Measurements from ENCODE around the gene DST.

The DST gene

GRCh38 chr6:56647172-56647762 is 4.6 kb upstream of the DST start:
- Histone ChIP-seq H3K27me3 (ENCODE audit: control insufficient read depth, insufficient read depth, low read length) (no peaks in the 10 kb centered on the region), H3K36me3 (ENCODE audit: control insufficient read depth, insufficient read depth, low read length) (no peaks in the 10 kb centered on the region), H3K4me3 (ENCODE audit: low read depth, low read length) (no peak overlapping the region), H3K4me1 (ENCODE audit: control insufficient read depth, insufficient read depth, low read length) (peaks cover 5% of the 10 kb centered on the region), H3K9ac (ENCODE audit: low read depth, low read length) (no peak overlapping the region), H3K9me3 (ENCODE audit: control insufficient read depth, insufficient read depth, low read length) (no peaks in the 10 kb centered on the region)

GRCh38 chr6:56644366-56644765 is 1.7 kb upstream of the DST start:
- no peaks in the 10 kb centered on the region for H3K9me3 ChIP-seq (ENCODE audit: control insufficient read depth, insufficient read depth, low read length)
- no peak overlapping the region for H3K4me3 ChIP-seq (ENCODE audit: low read depth, low read length)
- no peaks in the 10 kb centered on the region for H3K27me3 ChIP-seq (ENCODE audit: control insufficient read depth, insufficient read depth, low read length)
- H3K9ac ChIP-seq (ENCODE audit: low read depth, low read length), result no peak overlapping the region
- H3K36me3 ChIP-seq (ENCODE audit: control insufficient read depth, insufficient read depth, low read length), result no peaks in the 10 kb centered on the region
- no peaks in the 10 kb centered on the region for H3K4me1 ChIP-seq (ENCODE audit: control insufficient read depth, insufficient read depth, low read length)

GRCh38 chr6:56643379-56644089 is 845 bp upstream of the DST start:
- Histone ChIP-seq H3K27me3 (ENCODE audit: control insufficient read depth, insufficient read depth, low read length) (no peaks in the 10 kb centered on the region), H3K4me1 (ENCODE audit: control insufficient read depth, insufficient read depth, low read length) (no peaks in the 10 kb centered on the region), H3K36me3 (ENCODE audit: control insufficient read depth, insufficient read depth, low read length) (no peaks in the 10 kb centered on the region), H3K9me3 (ENCODE audit: control insufficient read depth, insufficient read depth, low read length) (no peaks in the 10 kb centered on the region), H3K4me3 (ENCODE audit: low read depth, low read length) (no peak overlapping the region), H3K9ac (ENCODE audit: low read depth, low read length) (no peak overlapping the region)

- Histone ChIP-seq H3K4me3 (ENCODE audit: low read depth, low read length) (no peak overlapping the region), H3K36me3 (ENCODE audit: control insufficient read depth, insufficient read depth, low read length) (peaks cover 4% of the 10 kb centered on the region), H3K4me1 (ENCODE audit: control insufficient read depth, insufficient read depth, low read length) (no peaks in the 10 kb centered on the region), H3K9me3 (ENCODE audit: control insufficient read depth, insufficient read depth, low read length) (no peaks in the 10 kb centered on the region), H3K9ac (ENCODE audit: low read depth, low read length) (no peak overlapping the region), H3K27me3 (ENCODE audit: control insufficient read depth, insufficient read depth, low read length) (no peaks in the 10 kb centered on the region)
Measured at GRCh38 chr6:56640374-56640773, 2.3 kb downstream of the DST start.

GRCh38 chr6:56638760-56639159 is 3.9 kb downstream of the DST start:
- Histone ChIP-seq H3K4me3 (ENCODE audit: low read depth, low read length) (no peak overlapping the region), H3K9me3 (ENCODE audit: control insufficient read depth, insufficient read depth, low read length) (no peaks in the 10 kb centered on the region), H3K4me1 (ENCODE audit: control insufficient read depth, insufficient read depth, low read length) (no peaks in the 10 kb centered on the region), H3K9ac (ENCODE audit: low read depth, low read length) (no peak overlapping the region), H3K27me3 (ENCODE audit: control insufficient read depth, insufficient read depth, low read length) (no peaks in the 10 kb centered on the region), H3K36me3 (ENCODE audit: control insufficient read depth, insufficient read depth, low read length) (peaks cover 8% of the 10 kb centered on the region)

GRCh38 chr6:56637640-56638039 is 5.0 kb downstream of the DST start:
- Histone ChIP-seq H3K4me1 (ENCODE audit: control insufficient read depth, insufficient read depth, low read length) (no peaks in the 10 kb centered on the region), H3K4me3 (ENCODE audit: low read depth, low read length) (no peak overlapping the region), H3K27me3 (ENCODE audit: control insufficient read depth, insufficient read depth, low read length) (no peaks in the 10 kb centered on the region), H3K36me3 (ENCODE audit: control insufficient read depth, insufficient read depth, low read length) (peaks cover 8% of the 10 kb centered on the region), H3K9me3 (ENCODE audit: control insufficient read depth, insufficient read depth, low read length) (no peaks in the 10 kb centered on the region), H3K9ac (ENCODE audit: low read depth, low read length) (no peak overlapping the region)

GRCh38 chr6:56628105-56628504 is 14.6 kb downstream of the DST start:
- Histone ChIP-seq H3K9ac (ENCODE audit: low read depth, low read length) (no peak overlapping the region), H3K4me1 (ENCODE audit: control insufficient read depth, insufficient read depth, low read length) (no peaks in the 10 kb centered on the region), H3K36me3 (ENCODE audit: control insufficient read depth, insufficient read depth, low read length) (no peaks in the 10 kb centered on the region), H3K4me3 (ENCODE audit: low read depth, low read length) (no peak overlapping the region), H3K27me3 (ENCODE audit: control insufficient read depth, insufficient read depth, low read length) (no peaks in the 10 kb centered on the region), H3K9me3 (ENCODE audit: control insufficient read depth, insufficient read depth, low read length) (no peaks in the 10 kb centered on the region)

GRCh38 chr6:56625356-56625755 is 17.3 kb downstream of the DST start:
- Histone ChIP-seq H3K9me3 (ENCODE audit: control insufficient read depth, insufficient read depth, low read length) (no peaks in the 10 kb centered on the region), H3K9ac (ENCODE audit: low read depth, low read length) (no peak overlapping the region), H3K27me3 (ENCODE audit: control insufficient read depth, insufficient read depth, low read length) (no peaks in the 10 kb centered on the region), H3K36me3 (ENCODE audit: control insufficient read depth, insufficient read depth, low read length) (no peaks in the 10 kb centered on the region), H3K4me1 (ENCODE audit: control insufficient read depth, insufficient read depth, low read length) (no peaks in the 10 kb centered on the region), H3K4me3 (ENCODE audit: low read depth, low read length) (no peak overlapping the region)

GRCh38 chr6:56624728-56625069 is 18.0 kb downstream of the DST start:
- Histone ChIP-seq H3K36me3 (ENCODE audit: control insufficient read depth, insufficient read depth, low read length) (peaks cover 3% of the 10 kb centered on the region), H3K9me3 (ENCODE audit: control insufficient read depth, insufficient read depth, low read length) (no peaks in the 10 kb centered on the region), H3K27me3 (ENCODE audit: control insufficient read depth, insufficient read depth, low read length) (no peaks in the 10 kb centered on the region), H3K9ac (ENCODE audit: low read depth, low read length) (no peak overlapping the region), H3K4me1 (ENCODE audit: control insufficient read depth, insufficient read depth, low read length) (no peaks in the 10 kb centered on the region), H3K4me3 (ENCODE audit: low read depth, low read length) (no peak overlapping the region)

GRCh38 chr6:56624046-56624727 is 18.5 kb downstream of the DST start:
- Histone ChIP-seq H3K27me3 (ENCODE audit: control insufficient read depth, insufficient read depth, low read length) (no peaks in the 10 kb centered on the region), H3K9ac (ENCODE audit: low read depth, low read length) (no peak overlapping the region), H3K9me3 (ENCODE audit: control insufficient read depth, insufficient read depth, low read length) (no peaks in the 10 kb centered on the region), H3K36me3 (ENCODE audit: control insufficient read depth, insufficient read depth, low read length) (peaks cover 7% of the 10 kb centered on the region), H3K4me3 (ENCODE audit: low read depth, low read length) (no peak overlapping the region), H3K4me1 (ENCODE audit: control insufficient read depth, insufficient read depth, low read length) (no peaks in the 10 kb centered on the region)

GRCh38 chr6:56620229-56620868 is 22.3 kb downstream of the DST start:
- no peaks in the 10 kb centered on the region for H3K4me1 ChIP-seq (ENCODE audit: control insufficient read depth, insufficient read depth, low read length)
- peaks cover 10% of the 10 kb centered on the region for H3K36me3 ChIP-seq (ENCODE audit: control insufficient read depth, insufficient read depth, low read length)
- no peak overlapping the region for H3K4me3 ChIP-seq (ENCODE audit: low read depth, low read length)
- H3K27me3 ChIP-seq (ENCODE audit: control insufficient read depth, insufficient read depth, low read length), result no peaks in the 10 kb centered on the region
- H3K9me3 ChIP-seq (ENCODE audit: control insufficient read depth, insufficient read depth, low read length), result no peaks in the 10 kb centered on the region
- no peak overlapping the region for H3K9ac ChIP-seq (ENCODE audit: low read depth, low read length)

- Histone ChIP-seq H3K9ac (ENCODE audit: low read depth, low read length) (no peak overlapping the region), H3K27me3 (ENCODE audit: control insufficient read depth, insufficient read depth, low read length) (no peaks in the 10 kb centered on the region), H3K4me1 (ENCODE audit: control insufficient read depth, insufficient read depth, low read length) (peaks cover 7% of the 10 kb centered on the region), H3K36me3 (ENCODE audit: control insufficient read depth, insufficient read depth, low read length) (peaks cover 10% of the 10 kb centered on the region), H3K4me3 (ENCODE audit: low read depth, low read length) (no peak overlapping the region), H3K9me3 (ENCODE audit: control insufficient read depth, insufficient read depth, low read length) (no peaks in the 10 kb centered on the region)
Measured at GRCh38 chr6:56618050-56618449, 24.6 kb downstream of the DST start.
